Measurements from ENCODE around the gene PACS1.
"Not testable (repeated sequence)": the region's sequence is repeated elsewhere in the genome, so short reads cannot be mapped to it uniquely, and the experiment has no call there.

Gene PACS1

DNA sequence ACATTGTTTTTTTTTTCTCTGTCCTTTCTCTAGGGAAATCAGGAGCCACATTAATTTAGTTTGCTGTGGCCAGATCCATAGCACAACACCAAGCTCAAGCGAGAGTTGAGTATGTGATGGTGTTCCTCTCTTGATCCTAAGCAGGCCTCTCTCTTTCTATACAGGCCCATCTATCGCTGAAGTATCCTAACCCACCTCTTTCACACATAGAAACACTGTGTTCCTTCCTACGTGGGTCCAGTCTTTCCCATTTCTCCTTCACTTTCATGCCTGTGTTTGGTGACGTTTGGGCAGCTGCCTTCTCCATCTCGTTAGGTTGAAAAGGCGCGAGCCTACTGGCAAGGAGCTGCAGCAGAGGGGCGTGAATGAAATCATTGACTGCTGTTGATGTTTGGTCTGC lies 2.4 kb downstream of the PACS1 start:
- no peak overlapping the region for H3K27ac ChIP-seq
- H3K4me3 ChIP-seq (ENCODE audit: low read depth in 1 of 2, low read length in 1 of 2), result no peak overlapping the region

DNA sequence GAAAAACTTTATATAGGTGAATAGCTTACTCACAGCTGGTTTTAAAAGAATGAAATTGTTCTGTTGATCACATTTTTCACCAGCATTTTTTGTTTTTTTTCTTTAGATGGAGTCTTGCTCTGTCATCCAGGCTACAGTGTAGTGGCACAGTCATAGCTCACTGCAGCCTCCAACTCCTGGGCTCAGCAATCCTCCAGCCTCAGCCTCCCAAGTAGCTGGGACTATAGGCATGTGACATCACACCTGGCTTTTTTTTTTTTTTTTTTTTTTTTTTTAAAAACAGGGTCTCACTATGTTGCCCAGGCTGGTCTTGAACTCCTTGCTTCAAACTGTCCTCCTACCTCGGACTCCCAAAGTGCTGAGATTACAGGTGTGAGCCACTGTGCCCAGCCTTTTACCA lies 3.6 kb downstream of the PACS1 start:
- TF ChIP-seq, protein P1, sequence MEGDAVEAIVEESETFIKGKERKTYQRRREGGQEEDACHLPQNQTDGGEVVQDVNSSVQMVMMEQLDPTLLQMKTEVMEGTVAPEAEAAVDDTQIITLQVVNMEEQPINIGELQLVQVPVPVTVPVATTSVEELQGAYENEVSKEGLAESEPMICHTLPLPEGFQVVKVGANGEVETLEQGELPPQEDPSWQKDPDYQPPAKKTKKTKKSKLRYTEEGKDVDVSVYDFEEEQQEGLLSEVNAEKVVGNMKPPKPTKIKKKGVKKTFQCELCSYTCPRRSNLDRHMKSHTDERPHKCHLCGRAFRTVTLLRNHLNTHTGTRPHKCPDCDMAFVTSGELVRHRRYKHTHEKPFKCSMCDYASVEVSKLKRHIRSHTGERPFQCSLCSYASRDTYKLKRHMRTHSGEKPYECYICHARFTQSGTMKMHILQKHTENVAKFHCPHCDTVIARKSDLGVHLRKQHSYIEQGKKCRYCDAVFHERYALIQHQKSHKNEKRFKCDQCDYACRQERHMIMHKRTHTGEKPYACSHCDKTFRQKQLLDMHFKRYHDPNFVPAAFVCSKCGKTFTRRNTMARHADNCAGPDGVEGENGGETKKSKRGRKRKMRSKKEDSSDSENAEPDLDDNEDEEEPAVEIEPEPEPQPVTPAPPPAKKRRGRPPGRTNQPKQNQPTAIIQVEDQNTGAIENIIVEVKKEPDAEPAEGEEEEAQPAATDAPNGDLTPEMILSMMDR (IDR thresholded peaks at IDR 0.05), result no peak
- Histone ChIP-seq H3K9me3 (no peaks in the 10 kb centered on the region), H3K4me3 (ENCODE audit: low read depth in 1 of 2, low read length in 1 of 2) (no peak overlapping the region), H3K27me3 (no peaks in the 10 kb centered on the region), H3K27ac (no peak overlapping the region), H3K4me1 (ENCODE audit: control insufficient read depth in 1 of 2, insufficient read depth in 1 of 2, low read depth in 1 of 2, low read length in 1 of 2) (peaks cover 30 to 35% of the 10 kb centered on the region in 2 experiments), H3K36me3 (peaks cover 25% of the 10 kb centered on the region)

More for the DNA sequence above, 2.4 kb downstream of the PACS1 start:
- H3K36me3 ChIP-seq, result peaks cover 32% of the 10 kb centered on the region
- H3K9me3 ChIP-seq, result no peaks in the 10 kb centered on the region
- H3K4me1 ChIP-seq (ENCODE audit: control insufficient read depth in 1 of 2, insufficient read depth in 1 of 2, low read depth in 1 of 2, low read length in 1 of 2), result peaks cover 37 to 42% of the 10 kb centered on the region in 2 experiments
- TF ChIP-seq, protein P1 (IDR thresholded peaks at IDR 0.05), result no peak
- no peaks in the 10 kb centered on the region for H3K27me3 ChIP-seq

DNA sequence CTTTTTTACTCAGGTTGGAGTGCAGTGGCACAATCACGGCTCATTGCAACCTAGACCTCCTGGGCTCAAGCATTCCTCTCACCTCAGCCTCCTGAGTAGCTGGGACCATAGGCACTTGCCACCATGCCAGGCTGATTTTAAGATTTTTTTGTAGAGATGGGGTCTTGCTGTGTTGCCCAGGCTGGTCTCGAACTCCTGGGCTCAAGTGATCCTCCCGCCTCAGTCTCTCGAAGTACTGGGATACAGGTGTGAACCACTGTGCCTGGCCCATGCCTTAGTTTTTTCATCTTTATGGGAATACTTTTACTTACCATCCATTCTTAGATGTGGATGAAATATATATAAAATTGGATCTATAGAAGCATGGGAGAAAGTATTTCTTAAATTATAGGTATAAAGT lies 5.2 kb downstream of the PACS1 start:
- Histone ChIP-seq H3K27ac (no peak overlapping the region), H3K4me3 (ENCODE audit: low read depth in 1 of 2, low read length in 1 of 2) (no peak overlapping the region), H3K9me3 (no peaks in the 10 kb centered on the region), H3K27me3 (no peaks in the 10 kb centered on the region), H3K36me3 (peaks cover 30% of the 10 kb centered on the region), H3K4me1 (ENCODE audit: control insufficient read depth in 1 of 2, insufficient read depth in 1 of 2, low read depth in 1 of 2, low read length in 1 of 2) (peaks cover 30 to 37% of the 10 kb centered on the region in 2 experiments)
- TF ChIP-seq, protein P1 (IDR thresholded peaks at IDR 0.05), result no peak

- TF ChIP-seq, protein P1 (IDR thresholded peaks at IDR 0.05), result no peak
- Histone ChIP-seq H3K9me3 (no peaks in the 10 kb centered on the region), H3K27me3 (no peaks in the 10 kb centered on the region), H3K4me3 (ENCODE audit: low read depth in 1 of 2, low read length in 1 of 2) (no peak overlapping the region), H3K4me1 (ENCODE audit: control insufficient read depth in 1 of 2, insufficient read depth in 1 of 2, low read depth in 1 of 2, low read length in 1 of 2) (peaks cover 35 to 42% of the 10 kb centered on the region in 2 experiments), H3K36me3 (peaks cover 30% of the 10 kb centered on the region), H3K27ac (no peak overlapping the region)
These were observed 6.5 kb downstream of the PACS1 start for GRCh38 chr11:66076561-66076960.

DNA sequence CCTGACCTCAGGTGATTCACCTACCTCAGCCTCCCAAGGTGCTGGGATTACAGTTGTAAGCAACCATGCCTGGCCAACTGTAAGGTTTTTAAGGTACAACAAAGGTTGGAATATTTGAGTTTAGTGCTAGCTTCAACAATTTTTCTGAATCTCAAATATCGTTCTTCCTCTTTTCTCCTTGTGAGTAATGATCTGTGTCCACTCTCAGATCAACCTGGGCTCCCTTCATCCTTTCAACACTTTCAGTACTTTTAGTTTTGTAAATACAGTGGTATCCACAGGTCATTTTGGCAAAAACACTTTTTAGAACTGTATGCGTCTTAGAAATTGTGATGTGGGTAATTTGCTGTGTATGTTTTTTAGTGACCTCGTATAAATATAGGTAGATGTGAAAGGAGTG lies 7.9 kb downstream of the PACS1 start:
- TF ChIP-seq, protein P1 (IDR thresholded peaks at IDR 0.05), result no peak
- Histone ChIP-seq H3K4me3 (ENCODE audit: low read depth in 1 of 2, low read length in 1 of 2) (no peak overlapping the region), H3K4me1 (ENCODE audit: control insufficient read depth in 1 of 2, insufficient read depth in 1 of 2, low read depth in 1 of 2, low read length in 1 of 2) (peaks cover 37 to 39% of the 10 kb centered on the region in 2 experiments), H3K9me3 (no peaks in the 10 kb centered on the region), H3K27ac (peak overlapping the region; percentile 9), H3K36me3 (peaks cover 30% of the 10 kb centered on the region), H3K27me3 (no peaks in the 10 kb centered on the region)

DNA sequence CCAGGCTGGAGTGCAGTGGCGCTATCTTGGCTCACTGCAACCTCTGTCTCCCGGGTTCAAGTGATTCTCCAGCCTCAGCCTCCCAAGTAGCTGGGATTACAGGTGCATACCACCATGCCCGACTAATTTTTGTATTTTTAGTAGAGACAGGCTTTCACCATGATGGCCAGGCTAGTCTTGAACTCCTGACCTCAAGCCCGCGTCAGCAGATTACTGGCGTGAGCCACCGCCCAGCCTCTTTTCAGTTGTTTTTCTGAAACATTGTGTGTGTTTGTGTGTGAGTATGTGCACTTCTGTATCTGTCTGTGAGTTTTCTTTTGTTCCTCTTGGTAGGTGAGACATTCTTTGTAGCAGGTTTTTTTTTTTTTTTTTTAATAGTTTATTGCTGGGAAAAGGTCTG lies 8.9 kb downstream of the PACS1 start:
- Histone ChIP-seq H3K36me3 (peaks cover 28% of the 10 kb centered on the region), H3K27ac (peak overlapping the region; percentile 25), H3K4me1 (ENCODE audit: control insufficient read depth in 1 of 2, insufficient read depth in 1 of 2, low read depth in 1 of 2, low read length in 1 of 2) (peaks cover 46 to 48% of the 10 kb centered on the region in 2 experiments)
- not testable (repeated sequence) for H3K9me3 ChIP-seq; H3K4me3 ChIP-seq (ENCODE audit: low read depth in 1 of 2, low read length in 1 of 2); H3K27me3 ChIP-seq

Data from neutrophil (primary cell).